ENCODE results near the gene GOPC. TPM values are rescaled to one million over a fixed set of nuclear protein-coding genes. Genes with fewer than 3 reads are reported as not detected.

The GOPC gene
- polyA plus RNA-seq, 2 donors, result 8.6 to 12.1 TPM

Other genes with a start within 250 kb of the GOPC start
- gene ROS1, start 176.6 kb downstream of the GOPC start, polyA plus RNA-seq, result not detected
- 1 to 10 TPM; 3.8 TPM for gene DCBLD1, start 119.8 kb downstream of the GOPC start, polyA plus RNA-seq
- 10 to 100 TPM in 1 of 2 donors, 1 to 10 TPM in 1; 9.2 to 13.3 TPM for gene NUS1, start 73.0 kb upstream of the GOPC start, polyA plus RNA-seq